Esophagus muscularis mucosa (tissue), 4 donors: Measurements from ENCODE around the gene NR1H3. TPM values are rescaled to one million over a fixed set of nuclear protein-coding genes. Genes with fewer than 3 reads are reported as not detected.

Experiments
- DNase-seq: peaks from one replicate; pipeline ENCODE4 v3.0.0-alpha.2; 2017; ENCODE audit errors: extremely low spot score
- H3K27ac ChIP-seq, 4 donors: fragments of 200-600 bp; sonication (generic); replicated peaks in 1 of 4; 1 replicate in 3 of 4; 2 replicates in 1 of 4; pipeline ENCODE4 v1.5.1; 2016 to 2019; ENCODE audit warnings: mild to moderate bottlenecking in 1 of 4
- H3K27me3 ChIP-seq, 4 donors: fragments of 200-600 bp; sonication (generic); one replicate each; pipeline versions ENCODE4 v1.5.1 to v1.6.0; 2016 to 2019
- H3K36me3 ChIP-seq, 4 donors: fragments of 200-600 bp; sonication (generic); one replicate each; pipeline ENCODE4 v1.5.1; 2016 to 2019
- H3K4me1 ChIP-seq, 4 donors: fragments of 200-600 bp; sonication (generic); one replicate each; pipeline ENCODE4 v1.5.1; 2016 to 2019
- H3K4me3 ChIP-seq, 4 donors: fragments of 200-600 bp; sonication (generic); 1 replicate in 2 of 4; 2 replicates in 2 of 4; pipeline ENCODE4 v1.5.1; 2016 to 2019; ENCODE audit warnings: mild to moderate bottlenecking in 4 of 4, moderate library complexity in 1 of 4
- H3K9me3 ChIP-seq, 4 donors: fragments of 200-600 bp; sonication (generic); 1 replicate in 3 of 4; 2 replicates in 1 of 4; pipeline ENCODE4 v1.5.1; 2016 to 2019
- CTCF ChIP-seq, 3 experiments: fragments of 200-600 bp in 2 of 3; fragments of 450-650 bp in 1 of 3; sonication (generic) in 2 of 3; IDR thresholded peaks; one replicate each; pipeline ENCODE4 v1.5.1; 2017 to 2019; ENCODE audit warnings: antibody characterized with exemption in 3 of 3, mild to moderate bottlenecking in 2 of 3, moderate library complexity in 1 of 3
- EP300 ChIP-seq: sonication (generic); formaldehyde crosslinking; IDR thresholded peaks from one replicate; pipeline ENCODE4 v1.6.1; 2017; ENCODE audit warnings: antibody characterized with exemption
- POLR2A ChIP-seq: fragments of 450-650 bp; IDR thresholded peaks from one replicate; pipeline ENCODE4 v1.6.1; 2017; ENCODE audit warnings: antibody characterized with exemption, moderate library complexity, mild to moderate bottlenecking, low read depth
- POLR2AphosphoS5 ChIP-seq, 2 donors: sonication (generic); formaldehyde crosslinking; IDR thresholded peaks; one replicate each; pipeline ENCODE4 v1.6.1; 2017; ENCODE audit warnings: antibody characterized with exemption in 2 of 2
- WGBS: methylation state at CpG from one replicate; pipeline ENCODE4 v1.1.5; 2018; 5-methylcytosine and 5-hydroxymethylcytosine counted together
- intact Hi-C: fragments of 100-400 bp; cut with DNase I; formaldehyde crosslinking; loops from one replicate; pipeline ENCODE4 v1.15.1; 2023
- total RNA-seq, 4 donors: library from RNA; depleted of rRNA; stranded (reverse); fragments of >200 nt; gene quantifications; one replicate each; pipeline versions ENCODE4 v1.1.0 to v1.2.1, GENCODE V29; 2016

The NR1H3 gene
- total RNA-seq, 4 donors from 2014 or later, result 14.5 to 26.2 (median 18.1) TPM

- Histone ChIP-seq H3K4me1 (peaks cover 34 to 45% (median 40%) of the 10 kb centered on the region in 4 donors), H3K27ac (peak overlapping the region in 1 of 4 donors; percentile 97), H3K27me3 (no peaks in the 10 kb centered on the region), H3K9me3 (no peaks in the 10 kb centered on the region), H3K4me3 (no peak overlapping the region), H3K36me3 (peaks cover 32 to 36% (median 35%) of the 10 kb centered on the region in 4 donors)
- 0% methylated on average over 1 of the region's 1 CpG for whole genome bisulfite sequencing
- intact Hi-C loops, result loop anchor here (10.0 kb wide), 1 partner anchor 82 kb away; the partner anchor contains the start of gene MYBPC3
- no peak for DNase-seq
- no peak for TF ChIP-seq CTCF (IDR thresholded peaks at IDR 0.05)
- no peak for TF ChIP-seq POLR2A
- TF ChIP-seq POLR2AphosphoS5 (IDR thresholded peaks at IDR 0.05), result no peak
- no peak for TF ChIP-seq EP300
These were observed 14.9 kb downstream of the NR1H3 start for GRCh38 chr11:47272706-47273105.

GRCh38 chr11:47274495-47275235 lies 16.9 kb downstream of the NR1H3 start:
- no peak overlapping the region for H3K4me3 ChIP-seq
- TF ChIP-seq POLR2AphosphoS5 (IDR thresholded peaks at IDR 0.05) (no peak), CTCF (IDR thresholded peaks at IDR 0.05) (no peak), POLR2A (no peak), EP300 (no peak)
- H3K4me1 ChIP-seq, result peaks cover 24 to 29% (median 26%) of the 10 kb centered on the region in 4 donors
- no peaks in the 10 kb centered on the region for H3K9me3 ChIP-seq
- intact Hi-C loops, result loop anchor here (10.0 kb wide), 1 partner anchor 80 kb away; the partner anchor contains the start of gene MYBPC3
- WGBS, result 94% methylated on average over 28 of the region's 28 CpGs
- no peaks in the 10 kb centered on the region for H3K27me3 ChIP-seq
- no peak for DNase-seq
- H3K27ac ChIP-seq, result no peak overlapping the region
- H3K36me3 ChIP-seq, result peaks cover 50 to 56% (median 54%) of the 10 kb centered on the region in 4 donors

GRCh38 chr11:47276923-47277322 lies 19.1 kb downstream of the NR1H3 start:
- H3K27me3 ChIP-seq, result no peaks in the 10 kb centered on the region
- intact Hi-C loops, result loop anchor here (10.0 kb wide), 1 partner anchor 78 kb away; the partner anchor contains the start of gene MYBPC3
- peak overlapping the region in 2 of 4 donors; percentile 2 to 4 for H3K27ac ChIP-seq
- TF ChIP-seq POLR2A, result no peak
- no peak for TF ChIP-seq POLR2AphosphoS5 (IDR thresholded peaks at IDR 0.05)
- no peak for TF ChIP-seq CTCF (IDR thresholded peaks at IDR 0.05)
- TF ChIP-seq EP300, result no peak
- WGBS, result 82% methylated on average over 4 of the region's 4 CpGs
- no peak for DNase-seq
- peaks cover 72 to 78% (median 76%) of the 10 kb centered on the region in 4 donors for H3K36me3 ChIP-seq
- H3K9me3 ChIP-seq, result no peaks in the 10 kb centered on the region
- no peak overlapping the region for H3K4me3 ChIP-seq
- peaks cover 10 to 22% (median 11%) of the 10 kb centered on the region in 4 donors for H3K4me1 ChIP-seq

- H3K36me3 ChIP-seq, result peaks cover 83 to 90% (median 88%) of the 10 kb centered on the region in 4 donors
- 77% methylated on average over 3 of the region's 3 CpGs for WGBS
- H3K27ac ChIP-seq, result peak overlapping the region in 1 of 4 donors; percentile 14
- intact Hi-C loops, result loop anchor here (10.0 kb wide), 1 partner anchor 77 kb away; the partner anchor contains the start of gene MYBPC3
- no peak overlapping the region for H3K4me3 ChIP-seq
- H3K4me1 ChIP-seq, result peaks cover 0 to 11% (median 1%) of the 10 kb centered on the region in 4 donors
- DNase-seq, result no peak
- TF ChIP-seq POLR2A, result no peak
- no peak for TF ChIP-seq POLR2AphosphoS5 (IDR thresholded peaks at IDR 0.05)
- TF ChIP-seq EP300, result no peak
- no peak for TF ChIP-seq CTCF (IDR thresholded peaks at IDR 0.05)
- no peaks in the 10 kb centered on the region for H3K9me3 ChIP-seq
- no peaks in the 10 kb centered on the region for H3K27me3 ChIP-seq
These were observed 20.3 kb downstream of the NR1H3 start for GRCh38 chr11:47278058-47278457.
